Measurements from ENCODE around the gene RSBN1.

GRCh38 chr1:113765306-113766230 lies 46.7 kb downstream of the RSBN1 start:
- TF ChIP-seq CTCF (IDR thresholded peaks at IDR 0.05; ENCODE audit: poor library complexity): no peak
- TF ChIP-seq EZH2 (IDR thresholded peaks at IDR 0.05; ENCODE audit: borderline replicate concordance): no peak

Measured in hepatocyte (in vitro differentiated cells).